MM.1S (cell line): ENCODE results near the gene PCCA.
A peak's percentile ranks its signal among the peaks of the same experiment; 100 is the strongest.

ENCODE experiments used
- DNase-seq: peaks from one replicate; pipeline ENCODE4 v3.0.0-alpha.2; 2015
- H2AFZ ChIP-seq: fragments of 300-600 bp; sonication (generic); 2 replicates; pipeline ENCODE4 v1.6.0; 2016; ENCODE audit warnings: antibody characterized with exemption, low read length
- H3F3A ChIP-seq: fragments of 300-600 bp; sonication (generic); 2 replicates; pipeline ENCODE4 v1.6.1; 2016; ENCODE audit warnings: mild to moderate bottlenecking, antibody characterized with exemption, low read length, moderate library complexity, mixed read lengths; ENCODE audit not compliant: insufficient read depth
- H3K27ac ChIP-seq: fragments of 300-600 bp; sonication (generic); 2 replicates; pipeline ENCODE4 v1.5.1; 2016; ENCODE audit warnings: mild to moderate bottlenecking, low read length
- H3K27me3 ChIP-seq: fragments of 300-600 bp; sonication (generic); replicated peaks from 2 replicates; pipeline ENCODE4 v1.6.0; 2016; ENCODE audit warnings: low read length; ENCODE audit not compliant: insufficient read depth
- H3K36me3 ChIP-seq: fragments of 300-600 bp; sonication (generic); replicated peaks from 2 replicates; pipeline ENCODE4 v1.6.1; 2016; ENCODE audit warnings: mild to moderate bottlenecking, low read length, mixed read lengths; ENCODE audit not compliant: insufficient read depth
- H3K4me1 ChIP-seq: fragments of 300-600 bp; sonication (generic); 2 replicates; pipeline ENCODE4 v1.6.1; 2016; ENCODE audit warnings: low read length, mixed read lengths
- H3K4me2 ChIP-seq: fragments of 300-600 bp; sonication (generic); 2 replicates; pipeline ENCODE4 v1.6.0; 2016; ENCODE audit warnings: low read depth, low read length
- H3K4me3 ChIP-seq: fragments of 300-600 bp; sonication (generic); 2 replicates; pipeline ENCODE4 v1.5.1; 2016; ENCODE audit warnings: low read length, mixed read lengths
- H3K79me2 ChIP-seq: fragments of 300-600 bp; sonication (generic); 2 replicates; pipeline ENCODE4 v1.6.1; 2016; ENCODE audit warnings: mixed run types, low read length, mixed read lengths
- H3K9ac ChIP-seq: fragments of 300-600 bp; sonication (generic); 2 replicates; pipeline ENCODE4 v1.6.1; 2016; ENCODE audit warnings: low read length, mixed read lengths
- H3K9me2 ChIP-seq: fragments of 300-600 bp; sonication (generic); replicated peaks from 2 replicates; pipeline ENCODE4 v1.6.1; 2016; ENCODE audit warnings: mild to moderate bottlenecking, low read length, mixed read lengths; ENCODE audit not compliant: insufficient read depth
- H3K9me3 ChIP-seq: fragments of 300-600 bp; sonication (generic); replicated peaks from 2 replicates; pipeline ENCODE4 v1.6.1; 2016; ENCODE audit warnings: mild to moderate bottlenecking, low read length, mixed read lengths; ENCODE audit not compliant: insufficient read depth
- H4K20me1 ChIP-seq: fragments of 300-600 bp; sonication (generic); 2 replicates; pipeline ENCODE4 v1.6.1; 2016; ENCODE audit warnings: mild to moderate bottlenecking, low read length, moderate library complexity, mixed read lengths; ENCODE audit not compliant: insufficient read depth
- EZH2 ChIP-seq: fragments of 300-600 bp; sonication (generic); optimal IDR thresholded peaks from 2 replicates; pipeline ENCODE3; 2017; ENCODE audit warnings: low read depth, mild to moderate bottlenecking, antibody characterized with exemption, low read length, mixed read lengths
- EZH2phosphoT487 ChIP-seq: fragments of 300-600 bp; sonication (generic); IDR thresholded peaks from 2 replicates; pipeline ENCODE4 v1.6.1; 2018; ENCODE audit warnings: antibody characterized with exemption, low read length
- TF ChIP-seq, protein P1 (sequence below): fragments of 300-600 bp; sonication (generic); IDR thresholded peaks from 2 replicates; pipeline ENCODE4 v1.5.1; 2016; ENCODE audit warnings: antibody characterized with exemption, low read length, mixed read lengths

PCCA gene

DNA sequence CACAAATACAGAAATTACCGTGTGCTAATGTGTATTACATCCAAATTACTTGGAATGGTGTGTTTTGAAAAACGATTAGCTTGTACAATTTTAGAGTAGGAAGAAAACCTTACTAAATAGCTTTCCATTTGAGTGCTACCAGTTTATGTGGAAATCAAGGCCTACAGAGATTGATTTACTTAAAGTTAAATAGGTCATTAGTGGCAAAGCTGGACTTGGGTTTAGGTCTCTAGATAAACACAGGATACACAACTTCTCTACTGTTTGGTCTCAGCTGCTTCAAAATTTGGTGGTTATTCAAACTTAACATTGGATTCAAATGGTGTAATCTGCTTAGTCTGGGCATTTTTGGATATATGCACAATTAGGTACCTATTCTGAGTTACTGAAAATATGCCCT is 21.4 kb downstream of the PCCA start:
- Histone ChIP-seq H3K36me3 (no peaks in the 10 kb centered on the region), H3K9ac (no peak overlapping the region), H4K20me1 (no peaks in the 10 kb centered on the region), H3K4me2 (no peak overlapping the region), H3K9me3 (no peaks in the 10 kb centered on the region), H3K27ac (no peak overlapping the region), H3K4me3 (no peak overlapping the region), H3K4me1 (peaks cover 5% of the 10 kb centered on the region; the same call in 1 of the 2 replicates), H3K9me2 (no peaks in the 10 kb centered on the region), H3F3A (peaks cover 4% of the 10 kb centered on the region; the same call in 1 of the 2 replicates), H3K79me2 (no peaks in the 10 kb centered on the region), H2AFZ (no peak overlapping the region), H3K27me3 (no peaks in the 10 kb centered on the region)
- DNase-seq = no peak
- TF ChIP-seq EZH2phosphoT487 (no peak), EZH2 (no peak)
- TF ChIP-seq, protein P1, sequence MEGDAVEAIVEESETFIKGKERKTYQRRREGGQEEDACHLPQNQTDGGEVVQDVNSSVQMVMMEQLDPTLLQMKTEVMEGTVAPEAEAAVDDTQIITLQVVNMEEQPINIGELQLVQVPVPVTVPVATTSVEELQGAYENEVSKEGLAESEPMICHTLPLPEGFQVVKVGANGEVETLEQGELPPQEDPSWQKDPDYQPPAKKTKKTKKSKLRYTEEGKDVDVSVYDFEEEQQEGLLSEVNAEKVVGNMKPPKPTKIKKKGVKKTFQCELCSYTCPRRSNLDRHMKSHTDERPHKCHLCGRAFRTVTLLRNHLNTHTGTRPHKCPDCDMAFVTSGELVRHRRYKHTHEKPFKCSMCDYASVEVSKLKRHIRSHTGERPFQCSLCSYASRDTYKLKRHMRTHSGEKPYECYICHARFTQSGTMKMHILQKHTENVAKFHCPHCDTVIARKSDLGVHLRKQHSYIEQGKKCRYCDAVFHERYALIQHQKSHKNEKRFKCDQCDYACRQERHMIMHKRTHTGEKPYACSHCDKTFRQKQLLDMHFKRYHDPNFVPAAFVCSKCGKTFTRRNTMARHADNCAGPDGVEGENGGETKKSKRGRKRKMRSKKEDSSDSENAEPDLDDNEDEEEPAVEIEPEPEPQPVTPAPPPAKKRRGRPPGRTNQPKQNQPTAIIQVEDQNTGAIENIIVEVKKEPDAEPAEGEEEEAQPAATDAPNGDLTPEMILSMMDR = no peak

- no peak overlapping the region for H2AFZ ChIP-seq
- peaks cover 12% of the 10 kb centered on the region for H3F3A ChIP-seq
- DNase-seq = no peak
- H3K79me2 ChIP-seq = no peaks in the 10 kb centered on the region
- no peaks in the 10 kb centered on the region for H3K9me3 ChIP-seq
- peaks cover 10% of the 10 kb centered on the region for H3K4me1 ChIP-seq
- H3K4me2 ChIP-seq = no peak overlapping the region
- H4K20me1 ChIP-seq = no peaks in the 10 kb centered on the region
- no peaks in the 10 kb centered on the region for H3K36me3 ChIP-seq
- H3K9ac ChIP-seq = no peak overlapping the region
- H3K27me3 ChIP-seq = no peaks in the 10 kb centered on the region
- no peak for TF ChIP-seq EZH2phosphoT487
- no peak for TF ChIP-seq EZH2
- TF ChIP-seq, protein P1 = no peak
- no peaks in the 10 kb centered on the region for H3K9me2 ChIP-seq
- H3K27ac ChIP-seq = no peak overlapping the region
- no peak overlapping the region for H3K4me3 ChIP-seq
These were observed 23.4 kb downstream of the PCCA start for GRCh38 chr13:100112186-100112838.

DNA sequence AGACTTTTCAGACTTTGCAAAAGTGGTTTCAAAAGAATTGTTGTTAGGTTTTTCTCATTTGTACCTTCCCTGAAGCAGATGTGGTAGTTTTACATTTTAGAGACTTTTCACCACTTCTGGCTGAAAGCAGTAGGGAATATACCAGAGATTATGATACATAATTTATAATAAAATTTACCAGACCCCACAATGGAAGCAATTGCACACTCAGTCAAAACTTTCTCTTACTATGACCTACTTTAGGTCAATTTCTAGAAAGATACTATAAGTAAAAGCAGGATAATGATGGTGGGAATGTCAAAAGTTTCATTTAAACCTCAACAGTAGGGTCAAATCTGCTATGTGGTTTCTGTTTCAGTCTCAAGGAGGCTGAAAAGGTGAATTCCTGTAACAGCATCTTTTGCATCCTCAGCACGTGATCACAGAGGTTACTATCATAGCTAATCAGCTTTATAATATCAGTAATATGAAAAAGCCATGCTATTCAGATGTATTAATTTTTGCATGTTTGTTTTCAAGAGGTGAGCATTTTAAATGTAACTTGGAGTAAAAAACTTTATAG is 26.9 kb downstream of the PCCA start:
- H3K4me3 ChIP-seq = no peak overlapping the region
- TF ChIP-seq EZH2phosphoT487 (no peak), EZH2 (no peak)
- TF ChIP-seq, protein P1 = no peak
- H3K9ac ChIP-seq = no peak overlapping the region
- no peaks in the 10 kb centered on the region for H3K27me3 ChIP-seq
- no peaks in the 10 kb centered on the region for H3K79me2 ChIP-seq
- DNase-seq = peak; percentile 67
- H3K9me3 ChIP-seq = no peaks in the 10 kb centered on the region
- H3K27ac ChIP-seq = no peak overlapping the region
- no peaks in the 10 kb centered on the region for H3K36me3 ChIP-seq
- H4K20me1 ChIP-seq = no peaks in the 10 kb centered on the region
- peaks cover 12% of the 10 kb centered on the region for H3F3A ChIP-seq
- peak overlapping the region; percentile 27 for H3K4me2 ChIP-seq
- H3K9me2 ChIP-seq = no peaks in the 10 kb centered on the region
- H3K4me1 ChIP-seq = peaks cover 10% of the 10 kb centered on the region
- no peak overlapping the region for H2AFZ ChIP-seq
